NB4 (cell line): ENCODE measurements around the gene FLT4.

Source experiments
- DNase-seq: peaks from one replicate; pipeline ENCODE4 v3.0.0; 2010; ENCODE audit warnings: low read depth
- H3K4me3 ChIP-seq: one replicate; pipeline ENCODE4 v1.5.1; 2011; ENCODE audit warnings: mild to moderate bottlenecking, low read depth, low read length, moderate library complexity
- CTCF ChIP-seq: IDR thresholded peaks from one replicate; pipeline ENCODE4 v1.5.1; 2012; ENCODE audit warnings: low read depth, low read length
- MAX ChIP-seq: IDR thresholded peaks from 2 replicates; pipeline ENCODE4 v1.6.1; 2011; ENCODE audit warnings: low read depth, low read length
- MYC ChIP-seq: IDR thresholded peaks from 2 replicates; pipeline ENCODE4 v1.6.1; 2011; ENCODE audit warnings: low read depth, low read length
- POLR2A ChIP-seq: IDR thresholded peaks from 2 replicates; pipeline ENCODE4 v1.6.1; 2011; ENCODE audit warnings: mild to moderate bottlenecking; ENCODE audit not compliant: insufficient read length; ENCODE audit errors: extremely low read depth

Gene FLT4

GRCh38 chr5:180601591-180602480, 47.6 kb downstream of the FLT4 start:
- DNase-seq: no peak
- no peak overlapping the region for H3K4me3 ChIP-seq
- TF ChIP-seq MAX (no peak), MYC (no peak), CTCF (no peak), POLR2A (no peak)

- no peak for TF ChIP-seq CTCF
- TF ChIP-seq MYC: no peak
- no peak for TF ChIP-seq MAX
- no peak for TF ChIP-seq POLR2A
- H3K4me3 ChIP-seq: no peak overlapping the region
- no peak for DNase-seq
These were observed 48.8 kb downstream of the FLT4 start for GRCh38 chr5:180600554-180601041.

GRCh38 chr5:180599981-180600553, 49.3 kb downstream of the FLT4 start:
- TF ChIP-seq MAX (peak; percentile 89), POLR2A (no peak), MYC (peak; percentile 76)
- DNase-seq: peak; percentile 94
- no peak overlapping the region for H3K4me3 ChIP-seq

GRCh38 chr5:180599590-180599914, 49.8 kb downstream of the FLT4 start:
- no peak for DNase-seq
- TF ChIP-seq POLR2A: no peak
- TF ChIP-seq CTCF: no peak
- no peak for TF ChIP-seq MYC
- no peak for TF ChIP-seq MAX
- H3K4me3 ChIP-seq: no peak overlapping the region

- no peak overlapping the region for H3K4me3 ChIP-seq
- TF ChIP-seq MAX: no peak
- no peak for TF ChIP-seq CTCF
- TF ChIP-seq MYC: no peak
- TF ChIP-seq POLR2A: no peak
- no peak for DNase-seq
These were observed 50.4 kb downstream of the FLT4 start for GRCh38 chr5:180598797-180599589.
